ENCODE results near the gene AGAP2. TPM values are rescaled to one million over a fixed set of nuclear protein-coding genes. Genes with fewer than 3 reads are reported as not detected.
"Not testable (repeated sequence)": the region's sequence is repeated elsewhere in the genome, so short reads cannot be mapped to it uniquely, and the experiment has no call there.

AGAP2 gene
- total RNA-seq, 2 experiments from 2014 or later: 26.7 to 28.0 TPM

DNA sequence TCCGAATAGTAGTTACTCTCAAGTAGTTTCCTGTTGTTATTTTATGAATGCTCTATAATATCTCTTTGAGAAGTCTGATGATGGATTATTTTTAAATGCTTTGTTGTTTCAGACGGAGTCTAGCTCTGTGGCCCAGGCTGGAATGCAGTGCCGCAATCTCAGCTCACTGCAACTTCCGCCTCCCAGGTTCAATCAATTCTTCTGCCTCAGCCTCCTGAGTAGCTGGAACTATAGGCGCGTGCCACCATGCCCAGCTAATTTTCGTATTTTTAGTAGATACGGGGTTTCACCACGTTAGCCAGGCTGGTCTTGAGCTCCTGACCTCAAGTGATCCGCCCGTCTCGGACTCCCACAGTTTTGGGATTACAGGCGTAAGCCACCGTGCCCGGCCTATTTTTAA, 46.0 kb downstream of the AGAP2 start:
- Mint-ChIP-seq H3K27ac (no peak overlapping the region), H3K9me3 (no peaks in the 10 kb centered on the region), H3K4me1 (ENCODE audit: low read depth) (peaks cover 3% of the 10 kb centered on the region), H3K4me3 (no peak overlapping the region), H3K27me3 (ENCODE audit: low read depth) (no peaks in the 10 kb centered on the region), H3K36me3 (ENCODE audit: low read depth) (peaks cover 12% of the 10 kb centered on the region)
- intact Hi-C loops (cut with micrococcal nuclease): loop anchor here (2.0 to 5.0 kb wide), 4 partner anchors 60 to 1905 kb away; partner anchors contain the start of genes ATP23, CDK4, SLC16A7 and STAT6
- CTCF ChIA-PET: interaction anchor here (0.7 to 3.0 kb wide), 8 partner anchors 18 to 168 kb away, joined by 3 to 22 read pairs (median 6); partner anchors contain the start of genes B4GALNT1 and TSPAN31
- DNase-seq: no peak

DNA sequence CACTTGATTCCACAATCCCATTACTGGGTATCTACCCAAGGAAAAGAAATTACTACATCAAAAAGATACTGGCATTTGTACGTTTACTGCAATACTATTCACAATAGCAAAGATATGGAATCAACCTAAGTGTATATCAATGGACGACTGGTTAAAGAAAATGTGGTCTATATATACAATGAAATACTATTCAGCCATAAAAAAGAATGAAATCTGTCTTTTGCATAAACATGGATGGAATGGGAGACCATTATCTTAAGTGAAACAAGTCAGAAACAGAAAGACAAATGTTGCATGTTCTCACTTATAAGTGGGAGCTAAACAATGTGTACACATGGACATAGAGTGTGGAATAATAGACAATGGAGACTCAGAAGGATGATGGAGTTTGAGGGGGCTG, 49.6 kb downstream of the AGAP2 start:
- peaks cover 5% of the 10 kb centered on the region for H3K27me3 Mint-ChIP-seq (ENCODE audit: low read depth)

DNA sequence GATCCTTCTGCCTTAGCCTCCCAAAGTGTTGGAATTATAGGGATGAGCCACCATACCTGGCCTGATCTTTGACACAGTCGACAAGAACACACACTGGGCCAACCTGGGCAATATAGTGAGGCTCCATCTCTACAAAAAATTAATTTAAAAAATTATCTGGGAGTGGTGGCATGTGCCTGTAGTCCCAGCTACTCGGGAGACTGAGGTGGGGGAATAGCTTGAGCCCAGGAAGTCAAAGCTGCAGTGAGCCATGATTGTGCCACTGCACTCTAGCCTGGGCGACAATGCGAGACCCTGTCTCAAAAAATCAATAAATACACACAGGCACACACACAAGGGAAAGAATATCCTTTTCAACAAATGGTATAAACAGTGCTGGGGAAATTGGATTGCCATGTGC, 50.7 kb downstream of the AGAP2 start:
- CTCF ChIA-PET: interaction anchor here (0.6 to 1.3 kb wide), 3 partner anchors 55 to 115 kb away, joined by 3 read pairs; partner anchors contain the start of gene B4GALNT1
- H3K36me3 Mint-ChIP-seq (ENCODE audit: low read depth): no peaks in the 10 kb centered on the region
- H3K27ac Mint-ChIP-seq: no peak overlapping the region
- intact Hi-C loops (cut with micrococcal nuclease): no loop called here
- DNase-seq: no peak
- H3K27me3 Mint-ChIP-seq (ENCODE audit: low read depth): peaks cover 5% of the 10 kb centered on the region
- no peaks in the 10 kb centered on the region for H3K4me1 Mint-ChIP-seq (ENCODE audit: low read depth)
- no peaks in the 10 kb centered on the region for H3K9me3 Mint-ChIP-seq
- no peak overlapping the region for H3K4me3 Mint-ChIP-seq

More for the DNA sequence above, 49.6 kb downstream of the AGAP2 start:
- intact Hi-C loops (cut with micrococcal nuclease): no loop called here
- H3K36me3 Mint-ChIP-seq (ENCODE audit: low read depth): no peaks in the 10 kb centered on the region
- DNase-seq: no peak
- H3K4me1 Mint-ChIP-seq (ENCODE audit: low read depth): no peaks in the 10 kb centered on the region
- H3K27ac Mint-ChIP-seq: no peak overlapping the region
- H3K4me3 Mint-ChIP-seq: no peak overlapping the region
- no peaks in the 10 kb centered on the region for H3K9me3 Mint-ChIP-seq
- CTCF ChIA-PET: interaction anchor here (1.3 kb wide), 1 partner anchor 107 kb away, joined by 3 read pairs; no protein-coding TSS in a partner anchor

DNA sequence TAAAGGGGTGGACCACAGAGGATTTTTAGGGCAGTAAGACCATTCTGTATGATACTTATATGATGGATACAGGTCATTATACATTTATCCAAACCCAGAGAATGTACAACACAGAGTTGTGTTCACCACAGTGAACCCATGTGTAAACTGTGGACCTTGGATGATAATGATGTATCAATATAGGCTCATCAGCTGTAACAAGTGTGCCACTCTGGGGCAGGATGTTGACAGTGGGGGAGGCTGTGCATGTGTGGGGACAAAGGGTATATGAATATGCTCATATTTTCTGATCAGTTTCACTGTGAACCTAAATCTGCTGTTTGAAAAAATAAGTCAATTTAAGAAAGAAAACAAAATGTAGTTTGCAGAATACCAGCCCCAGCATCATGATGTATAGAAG, 58.8 kb downstream of the AGAP2 start:
- H3K4me1 Mint-ChIP-seq (ENCODE audit: low read depth): no peaks in the 10 kb centered on the region
- DNase-seq: no peak
- H3K27ac Mint-ChIP-seq: no peak overlapping the region
- CTCF ChIA-PET: no interaction called here
- intact Hi-C loops (cut with micrococcal nuclease): no loop called here
- H3K27me3 Mint-ChIP-seq (ENCODE audit: low read depth): no peaks in the 10 kb centered on the region
- H3K4me3 Mint-ChIP-seq: no peak overlapping the region
- peaks cover 4% of the 10 kb centered on the region for H3K9me3 Mint-ChIP-seq
- H3K36me3 Mint-ChIP-seq (ENCODE audit: low read depth): no peaks in the 10 kb centered on the region

DNA sequence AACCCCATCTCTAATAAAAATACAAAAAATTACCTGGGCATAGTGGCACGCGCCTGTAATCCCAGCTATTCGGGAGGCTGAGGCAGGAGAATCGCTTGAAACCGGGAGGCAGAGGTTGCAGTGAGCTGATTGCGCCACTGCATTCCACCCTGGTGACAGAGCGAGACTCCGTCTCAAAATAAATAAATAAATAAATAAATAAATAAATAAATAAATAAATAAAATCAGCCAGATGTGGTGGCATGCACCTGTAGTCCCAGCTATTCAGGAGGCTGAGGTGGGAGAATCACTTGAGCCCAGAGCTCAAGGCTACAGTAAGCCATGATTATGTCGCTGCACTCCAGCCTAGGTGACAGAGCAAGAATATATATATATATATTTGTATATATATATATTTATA, 60.6 kb downstream of the AGAP2 start:
- DNase-seq; CTCF ChIA-PET; intact Hi-C loops (cut with micrococcal nuclease); H3K27me3 Mint-ChIP-seq (ENCODE audit: low read depth); H3K4me3 Mint-ChIP-seq; H3K36me3 Mint-ChIP-seq (ENCODE audit: low read depth); H3K9me3 Mint-ChIP-seq; H3K4me1 Mint-ChIP-seq (ENCODE audit: low read depth); H3K27ac Mint-ChIP-seq: not testable (repeated sequence)

DNA sequence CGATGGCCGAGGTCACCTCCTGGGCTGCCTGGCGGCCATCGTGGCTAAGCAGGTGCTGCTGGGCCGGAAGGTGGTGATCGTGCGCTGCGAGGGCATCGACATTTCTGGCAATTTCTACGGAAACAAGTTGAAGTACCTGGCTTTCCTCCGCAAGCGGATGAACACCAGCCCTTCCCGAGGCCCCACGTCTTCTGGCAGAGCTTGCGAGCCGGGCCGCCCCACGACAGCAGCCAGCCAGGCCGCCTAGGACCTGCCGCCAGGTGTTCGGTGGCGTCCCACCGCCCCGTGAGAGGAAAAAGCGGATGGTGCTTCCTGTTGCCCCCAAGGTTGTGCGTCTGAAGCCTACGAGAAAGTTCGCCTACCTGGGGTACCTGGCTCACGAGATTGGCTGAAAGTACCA, 63.9 kb downstream of the AGAP2 start:
- DNase-seq: no peak
- no peak overlapping the region for H3K27ac Mint-ChIP-seq
- CTCF ChIA-PET: interaction anchor here (0.7 to 2.1 kb wide), 2 partner anchors 18 to 131 kb away, joined by 3 to 5 read pairs; partner anchors contain the start of gene OS9
- peaks cover 2% of the 10 kb centered on the region for H3K27me3 Mint-ChIP-seq (ENCODE audit: low read depth)
- H3K9me3 Mint-ChIP-seq: no peaks in the 10 kb centered on the region
- intact Hi-C loops (cut with micrococcal nuclease): no loop called here
- no peak overlapping the region for H3K4me3 Mint-ChIP-seq
- H3K36me3 Mint-ChIP-seq (ENCODE audit: low read depth): no peaks in the 10 kb centered on the region
- H3K4me1 Mint-ChIP-seq (ENCODE audit: low read depth): no peaks in the 10 kb centered on the region

Small RNAs within 50 kb of the gene (microRNA-seq; reads per million reads assigned to microRNA genes)
- not detected for gene MIR6759 (ENCODE audit: borderline microRNAs expressed, borderline replicate concordance)

Other genes with a start within 250 kb of the AGAP2 start
- 10 to 100 TPM; 44.6 to 45.6 TPM for gene DDIT3, start 218.2 kb downstream of the AGAP2 start, total RNA-seq
- 10 to 100 TPM; 43.5 to 45.5 TPM for gene MBD6, start 215.9 kb downstream of the AGAP2 start, total RNA-seq
- gene DCTN2, start 191.6 kb downstream of the AGAP2 start, total RNA-seq: 10 to 100 TPM; 65.1 to 71.7 TPM
- under 1 TPM; 0.60 to 0.86 TPM for gene KIF5A, start 188.7 kb downstream of the AGAP2 start, total RNA-seq
- gene PIP4K2C, start 147.6 kb downstream of the AGAP2 start, total RNA-seq: 10 to 100 TPM; 11.8 to 12.7 TPM
- 10 to 100 TPM; 15.8 to 16.2 TPM for gene DTX3, start 133.9 kb downstream of the AGAP2 start, total RNA-seq
- 1 to 10 TPM; 1.4 to 1.5 TPM for gene ARHGEF25, start 127.3 kb downstream of the AGAP2 start, total RNA-seq
- 1 to 10 TPM; 1.4 to 1.8 TPM for gene B4GALNT1, start 105.5 kb downstream of the AGAP2 start, total RNA-seq
- gene OS9, start 44.6 kb downstream of the AGAP2 start, total RNA-seq: 10 to 100 TPM; 60.7 to 60.9 TPM
- 1 to 10 TPM; 6.4 to 7.7 TPM for gene TSPAN31, start 6.3 kb upstream of the AGAP2 start, total RNA-seq
- gene CDK4, start 13.6 kb upstream of the AGAP2 start, total RNA-seq: 100 to 1,000 TPM; 194 to 202 TPM
- gene MARCHF9, start 16.4 kb upstream of the AGAP2 start, total RNA-seq: 10 to 100 TPM; 10.4 to 10.8 TPM
- gene CYP27B1, start 28.3 kb upstream of the AGAP2 start, total RNA-seq: 1 to 10 TPM; 5.4 to 6.1 TPM
- gene METTL1, start 33.4 kb upstream of the AGAP2 start, total RNA-seq: 10 to 100 TPM; 17.3 to 20.4 TPM
- gene EEF1AKMT3, start 33.9 kb upstream of the AGAP2 start, total RNA-seq: 1 to 10 TPM; 3.6 to 4.6 TPM
- 10 to 100 TPM; 32.8 to 34.3 TPM for gene TSFM, start 44.0 kb upstream of the AGAP2 start, total RNA-seq
- gene AVIL, start 80.0 kb upstream of the AGAP2 start, total RNA-seq: under 1 TPM; 0.22 to 0.38 TPM
- 10 to 100 TPM; 94.6 to 99.8 TPM for gene CTDSP2, start 108.0 kb upstream of the AGAP2 start, total RNA-seq
- 10 to 100 TPM; 11.3 to 11.9 TPM for gene ATP23, start 202.8 kb upstream of the AGAP2 start, total RNA-seq